Effector memory CD4-positive, alpha-beta T cell (primary cell): ENCODE measurements around the gene FNBP1L.

ENCODE experiments used
- DNase-seq, 3 donors: peaks; one replicate each; pipeline ENCODE4 v3.0.0-alpha.2; 2020
- H3K27ac ChIP-seq: 2 replicates; pipeline ENCODE4 v1.7.0; 2013; ENCODE audit warnings: mild to moderate bottlenecking, low read length, moderate library complexity; ENCODE audit not compliant: insufficient read depth, poor library complexity, severe bottlenecking
- H3K27me3 ChIP-seq: replicated peaks from 2 replicates; pipeline ENCODE4 v1.7.0; 2013; ENCODE audit warnings: mild to moderate bottlenecking, low read length; ENCODE audit not compliant: insufficient read depth, control insufficient read depth, poor library complexity, severe bottlenecking
- H3K36me3 ChIP-seq: 2 replicates; pipeline ENCODE4 v1.7.0; 2013; ENCODE audit warnings: mild to moderate bottlenecking, low read length, moderate library complexity; ENCODE audit not compliant: control insufficient read depth, insufficient read depth
- H3K4me1 ChIP-seq: 2 replicates; pipeline ENCODE4 v1.7.0; 2013; ENCODE audit warnings: low read length, mild to moderate bottlenecking; ENCODE audit not compliant: control insufficient read depth, insufficient read depth, poor library complexity, severe bottlenecking
- H3K4me3 ChIP-seq: 2 replicates; pipeline ENCODE4 v1.7.0; 2013; ENCODE audit warnings: low read length, low read depth, mild to moderate bottlenecking; ENCODE audit not compliant: insufficient read depth, poor library complexity, severe bottlenecking
- H3K9me3 ChIP-seq: 2 replicates; pipeline ENCODE4 v1.7.0; 2013; ENCODE audit warnings: mild to moderate bottlenecking, low read length, moderate library complexity; ENCODE audit not compliant: control insufficient read depth

FNBP1L gene

DNA sequence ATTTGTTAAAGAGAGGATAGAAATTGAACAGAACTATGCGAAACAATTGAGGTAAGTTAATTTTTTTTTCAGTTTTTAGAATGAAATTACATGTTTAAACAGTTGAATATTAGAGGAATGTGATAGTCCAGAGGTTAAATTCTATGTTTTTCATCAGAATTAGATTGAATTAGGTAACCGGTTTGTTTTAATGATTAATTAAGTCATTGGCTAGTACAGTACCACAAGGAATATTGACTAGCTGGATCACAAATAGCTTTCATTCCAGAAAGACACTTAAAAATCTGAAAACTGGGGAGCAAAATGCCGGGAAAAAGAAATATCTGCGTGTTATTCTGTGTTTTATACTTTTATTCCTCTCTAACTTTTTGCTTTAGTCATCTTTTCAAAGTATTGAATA lies 51.6 kb downstream of the FNBP1L start:
- no peaks in the 10 kb centered on the region for H3K27me3 ChIP-seq
- no peak for DNase-seq
- no peak overlapping the region for H3K27ac ChIP-seq
- H3K4me3 ChIP-seq, result no peak overlapping the region
- no peaks in the 10 kb centered on the region for H3K4me1 ChIP-seq
- no peaks in the 10 kb centered on the region for H3K9me3 ChIP-seq
- H3K36me3 ChIP-seq, result no peaks in the 10 kb centered on the region

DNA sequence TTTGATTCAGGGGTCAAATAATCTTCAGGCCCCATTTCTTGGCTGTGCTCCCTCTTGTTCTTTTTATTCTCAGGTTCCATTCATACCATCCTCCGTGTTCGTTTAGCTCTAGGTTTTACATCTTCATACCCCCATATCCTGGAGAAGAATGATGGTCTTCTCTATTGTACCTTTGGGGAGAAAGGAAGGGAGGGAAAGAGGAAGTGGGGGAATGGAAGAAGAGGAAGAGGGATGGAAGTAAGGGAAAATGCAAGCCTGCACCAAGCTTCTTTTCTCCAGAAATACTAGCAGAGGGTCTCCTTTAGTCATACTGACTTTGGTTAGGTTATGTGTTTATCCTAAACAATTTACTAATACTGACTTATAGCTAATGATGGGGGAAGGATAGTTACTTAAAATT lies 52.4 kb downstream of the FNBP1L start:
- H3K4me3 ChIP-seq, result no peak overlapping the region
- no peaks in the 10 kb centered on the region for H3K9me3 ChIP-seq
- DNase-seq, result no peak
- no peaks in the 10 kb centered on the region for H3K36me3 ChIP-seq
- H3K27ac ChIP-seq, result no peak overlapping the region
- no peaks in the 10 kb centered on the region for H3K4me1 ChIP-seq
- no peaks in the 10 kb centered on the region for H3K27me3 ChIP-seq

DNA sequence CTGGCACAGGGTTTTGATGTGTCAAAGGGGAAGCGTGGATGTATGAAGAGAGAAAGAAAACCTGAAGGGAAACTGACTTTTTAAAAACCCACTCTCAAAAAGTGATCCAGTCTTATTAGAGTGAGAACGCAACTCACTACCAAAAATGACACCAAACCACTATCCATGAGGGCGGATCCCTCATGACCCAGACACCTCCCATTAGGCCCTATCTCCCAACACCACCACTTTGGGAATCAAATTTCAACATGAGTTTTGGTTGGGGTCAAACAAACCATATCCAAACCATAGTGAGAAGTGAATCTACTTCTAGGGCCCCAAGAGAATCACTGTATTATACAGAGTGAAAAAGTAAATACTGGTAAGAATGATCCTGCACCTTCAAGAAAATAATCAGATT lies 53.5 kb downstream of the FNBP1L start:
- Histone ChIP-seq H3K36me3 (no peaks in the 10 kb centered on the region), H3K4me1 (no peaks in the 10 kb centered on the region), H3K9me3 (no peaks in the 10 kb centered on the region), H3K27me3 (no peaks in the 10 kb centered on the region), H3K27ac (no peak overlapping the region), H3K4me3 (no peak overlapping the region)
- no peak for DNase-seq

DNA sequence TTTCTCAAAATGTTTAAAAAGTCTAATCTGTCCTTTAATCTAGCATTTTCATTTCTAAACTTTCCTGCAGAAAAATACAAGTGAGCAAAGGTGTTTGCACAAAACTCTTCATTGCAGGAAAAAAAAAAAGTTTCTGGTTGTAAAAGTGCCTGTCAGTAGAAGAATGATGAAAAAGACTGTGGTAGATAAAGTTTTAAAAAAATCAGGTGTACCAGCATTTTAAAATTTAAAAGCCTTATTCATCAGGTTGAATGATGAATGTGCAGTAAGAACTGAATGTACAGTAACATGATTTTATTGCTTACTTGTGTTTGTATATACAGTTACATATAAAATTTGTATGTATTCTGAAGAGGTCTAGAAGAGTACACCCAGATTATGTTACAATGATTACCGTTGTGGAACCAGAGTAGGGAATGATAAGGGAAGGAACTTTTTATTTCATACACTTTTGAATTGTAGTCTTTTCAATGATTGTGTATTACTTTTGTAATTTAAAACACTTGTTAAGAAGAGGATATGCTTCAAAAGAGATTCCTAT lies 54.0 kb downstream of the FNBP1L start:
- Histone ChIP-seq H3K4me3 (no peak overlapping the region), H3K9me3 (no peaks in the 10 kb centered on the region), H3K4me1 (no peaks in the 10 kb centered on the region), H3K27ac (no peak overlapping the region), H3K36me3 (no peaks in the 10 kb centered on the region), H3K27me3 (no peaks in the 10 kb centered on the region)
- DNase-seq, result no peak

- Histone ChIP-seq H3K27me3 (no peaks in the 10 kb centered on the region), H3K4me3 (no peak overlapping the region), H3K9me3 (no peaks in the 10 kb centered on the region), H3K36me3 (no peaks in the 10 kb centered on the region), H3K4me1 (no peaks in the 10 kb centered on the region), H3K27ac (no peak overlapping the region)
- DNase-seq, result no peak
Measured at GRCh38 chr1:93502571-93502970, 54.7 kb downstream of the FNBP1L start.

GRCh38 chr1:93503163-93503562 lies 55.2 kb downstream of the FNBP1L start:
- no peak overlapping the region for H3K27ac ChIP-seq
- no peak for DNase-seq
- no peaks in the 10 kb centered on the region for H3K4me1 ChIP-seq
- H3K27me3 ChIP-seq, result no peaks in the 10 kb centered on the region
- H3K9me3 ChIP-seq, result no peaks in the 10 kb centered on the region
- no peaks in the 10 kb centered on the region for H3K36me3 ChIP-seq
- no peak overlapping the region for H3K4me3 ChIP-seq

GRCh38 chr1:93503816-93504215 lies 55.9 kb downstream of the FNBP1L start:
- Histone ChIP-seq H3K36me3 (no peaks in the 10 kb centered on the region), H3K9me3 (no peaks in the 10 kb centered on the region), H3K27me3 (no peaks in the 10 kb centered on the region), H3K4me1 (no peaks in the 10 kb centered on the region), H3K27ac (no peak overlapping the region), H3K4me3 (no peak overlapping the region)
- DNase-seq, result no peak

GRCh38 chr1:93504247-93505033 lies 56.5 kb downstream of the FNBP1L start:
- H3K4me1 ChIP-seq, result no peaks in the 10 kb centered on the region
- H3K36me3 ChIP-seq, result no peaks in the 10 kb centered on the region
- H3K27ac ChIP-seq, result no peak overlapping the region
- no peak overlapping the region for H3K4me3 ChIP-seq
- no peaks in the 10 kb centered on the region for H3K9me3 ChIP-seq
- H3K27me3 ChIP-seq, result no peaks in the 10 kb centered on the region
- DNase-seq, result no peak

- H3K4me1 ChIP-seq, result no peaks in the 10 kb centered on the region
- H3K27ac ChIP-seq, result no peak overlapping the region
- no peaks in the 10 kb centered on the region for H3K36me3 ChIP-seq
Measured at GRCh38 chr1:93506126-93506525, 58.2 kb downstream of the FNBP1L start.

GRCh38 chr1:93516164-93516563 lies 68.2 kb downstream of the FNBP1L start:
- Histone ChIP-seq H3K27ac (no peak overlapping the region), H3K4me1 (no peaks in the 10 kb centered on the region), H3K36me3 (no peaks in the 10 kb centered on the region), H3K4me3 (no peak overlapping the region), H3K27me3 (no peaks in the 10 kb centered on the region), H3K9me3 (no peaks in the 10 kb centered on the region)
- no peak for DNase-seq

More at GRCh38 chr1:93506126-93506525, 58.2 kb downstream of the FNBP1L start:
- no peak for DNase-seq
- Histone ChIP-seq H3K9me3 (no peaks in the 10 kb centered on the region), H3K4me3 (no peak overlapping the region), H3K27me3 (no peaks in the 10 kb centered on the region)
